ENCODE data around the gene SLC2A8.
A peak's percentile ranks its signal among the peaks of the same experiment; 100 is the strongest.

SLC2A8 gene, protein sequence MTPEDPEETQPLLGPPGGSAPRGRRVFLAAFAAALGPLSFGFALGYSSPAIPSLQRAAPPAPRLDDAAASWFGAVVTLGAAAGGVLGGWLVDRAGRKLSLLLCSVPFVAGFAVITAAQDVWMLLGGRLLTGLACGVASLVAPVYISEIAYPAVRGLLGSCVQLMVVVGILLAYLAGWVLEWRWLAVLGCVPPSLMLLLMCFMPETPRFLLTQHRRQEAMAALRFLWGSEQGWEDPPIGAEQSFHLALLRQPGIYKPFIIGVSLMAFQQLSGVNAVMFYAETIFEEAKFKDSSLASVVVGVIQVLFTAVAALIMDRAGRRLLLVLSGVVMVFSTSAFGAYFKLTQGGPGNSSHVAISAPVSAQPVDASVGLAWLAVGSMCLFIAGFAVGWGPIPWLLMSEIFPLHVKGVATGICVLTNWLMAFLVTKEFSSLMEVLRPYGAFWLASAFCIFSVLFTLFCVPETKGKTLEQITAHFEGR

DNA sequence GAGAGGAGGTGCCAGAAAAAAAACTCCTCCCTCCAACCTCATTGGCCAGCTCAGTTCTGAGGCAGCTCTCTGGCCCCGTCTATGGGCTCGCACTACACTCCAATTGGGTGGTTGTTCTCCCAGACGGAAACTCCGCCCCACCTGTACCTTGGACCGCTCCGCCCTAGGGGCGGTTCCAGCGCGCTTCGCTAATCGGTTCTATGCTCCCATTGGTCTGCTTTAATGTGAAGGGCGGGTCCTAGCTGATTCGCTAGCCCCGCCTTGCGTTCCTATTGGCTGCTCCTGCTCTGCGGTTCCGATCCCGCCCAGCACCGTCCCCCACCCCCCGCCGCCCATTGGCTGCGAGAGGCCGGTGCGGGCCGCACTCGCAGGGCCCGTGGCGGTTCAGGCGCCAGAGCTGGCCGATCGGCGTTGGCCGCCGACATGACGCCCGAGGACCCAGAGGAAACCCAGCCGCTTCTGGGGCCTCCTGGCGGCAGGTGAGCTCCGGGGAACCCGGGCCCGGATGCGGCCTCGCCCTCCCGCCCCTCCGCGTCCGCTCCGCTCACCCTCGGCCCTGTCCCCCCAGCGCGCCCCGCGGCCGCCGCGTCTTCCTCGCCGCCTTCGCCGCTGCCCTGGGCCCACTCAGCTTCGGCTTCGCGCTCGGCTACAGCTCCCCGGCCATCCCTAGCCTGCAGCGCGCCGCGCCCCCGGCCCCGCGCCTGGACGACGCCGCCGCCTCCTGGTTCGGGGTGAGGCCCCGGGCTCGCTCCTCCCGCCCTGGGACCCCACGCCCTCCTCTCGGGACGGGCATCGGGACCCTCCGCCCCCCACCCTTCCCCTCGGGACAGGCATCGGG, at the start of gene SLC2A8:
Gene SLC2A8 (plus strand): TSS at position 362 of the 838 bp plus-strand sequence. CDS start 62 bp downstream, at position 424.
- peak; percentile 100 for DNase-seq (ENCODE audit: low read depth, low spot score)

DNA sequence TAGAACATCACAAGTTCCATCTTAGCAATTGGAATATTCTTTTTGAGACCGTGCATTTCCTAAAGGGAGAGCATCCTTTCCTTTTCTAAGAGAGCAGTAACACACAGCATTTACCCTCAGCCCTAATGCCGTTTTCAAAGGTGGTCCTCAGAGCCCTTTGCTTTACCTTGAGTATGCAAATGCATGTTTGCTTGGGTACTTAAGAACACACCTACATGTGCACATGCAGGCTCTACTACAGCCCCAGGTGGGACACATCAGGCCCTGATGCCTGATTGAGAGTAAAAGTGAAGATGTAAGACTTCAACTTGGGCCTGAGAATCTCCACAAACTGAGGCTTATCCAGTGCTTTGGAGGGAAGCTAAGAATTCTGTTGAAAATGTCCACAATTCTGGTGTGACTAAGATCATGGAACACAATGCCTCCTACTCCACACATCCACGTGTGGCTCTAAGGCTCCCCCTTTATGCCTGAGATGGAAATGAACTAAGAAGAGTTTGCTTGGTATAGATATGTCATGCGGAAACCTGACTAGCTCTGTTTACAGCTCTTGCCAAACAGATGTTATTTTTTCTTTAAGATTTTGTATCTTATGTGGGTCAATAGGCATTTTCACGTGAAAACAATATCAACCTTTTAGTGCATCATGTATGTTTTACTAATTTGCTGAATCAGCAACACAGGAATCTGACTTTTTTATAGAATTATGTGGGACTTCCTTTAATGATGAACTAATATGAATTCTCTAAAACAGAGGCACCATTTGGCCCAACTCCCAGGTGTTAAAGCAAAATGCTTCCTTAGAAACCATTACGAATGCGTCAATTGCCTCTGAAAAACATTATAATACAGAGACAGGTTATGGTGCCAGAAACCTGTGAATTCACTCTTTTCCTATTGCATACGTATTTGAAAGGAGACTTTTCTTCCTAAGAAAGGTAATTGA, 48.9 kb upstream of the SLC2A8 start:
- no peak for DNase-seq (ENCODE audit: low read depth, low spot score)

DNA sequence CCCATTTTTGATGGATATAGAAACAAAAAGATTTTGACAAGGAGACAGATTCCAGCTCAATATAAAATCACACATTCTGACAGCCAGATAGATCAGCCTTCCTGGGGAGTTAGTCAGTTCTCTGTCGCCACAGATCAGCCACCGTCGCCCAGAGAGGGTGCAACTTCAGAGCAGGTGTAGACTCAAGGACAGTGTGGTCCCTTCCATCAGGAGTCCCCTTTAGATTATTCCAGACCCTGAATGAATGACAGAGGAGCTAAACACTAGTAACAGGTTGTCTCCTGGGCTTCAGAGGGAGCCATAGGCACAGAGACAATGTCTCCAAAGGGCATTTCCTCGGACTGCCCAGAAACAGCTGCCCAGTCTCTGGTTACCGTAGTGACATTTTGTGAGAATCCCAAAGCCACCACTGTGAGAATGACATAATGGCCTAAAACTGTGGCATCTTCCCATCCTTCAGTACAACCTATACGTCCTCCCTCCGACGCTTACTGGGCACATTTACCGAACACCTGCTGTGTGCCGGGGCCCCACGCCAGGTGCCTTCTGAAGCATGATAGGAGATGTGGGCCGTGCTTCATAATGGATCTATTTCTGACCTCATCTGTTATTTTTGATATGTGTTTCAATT, 47.4 kb upstream of the SLC2A8 start:
- DNase-seq (ENCODE audit: low read depth, low spot score): no peak

DNA sequence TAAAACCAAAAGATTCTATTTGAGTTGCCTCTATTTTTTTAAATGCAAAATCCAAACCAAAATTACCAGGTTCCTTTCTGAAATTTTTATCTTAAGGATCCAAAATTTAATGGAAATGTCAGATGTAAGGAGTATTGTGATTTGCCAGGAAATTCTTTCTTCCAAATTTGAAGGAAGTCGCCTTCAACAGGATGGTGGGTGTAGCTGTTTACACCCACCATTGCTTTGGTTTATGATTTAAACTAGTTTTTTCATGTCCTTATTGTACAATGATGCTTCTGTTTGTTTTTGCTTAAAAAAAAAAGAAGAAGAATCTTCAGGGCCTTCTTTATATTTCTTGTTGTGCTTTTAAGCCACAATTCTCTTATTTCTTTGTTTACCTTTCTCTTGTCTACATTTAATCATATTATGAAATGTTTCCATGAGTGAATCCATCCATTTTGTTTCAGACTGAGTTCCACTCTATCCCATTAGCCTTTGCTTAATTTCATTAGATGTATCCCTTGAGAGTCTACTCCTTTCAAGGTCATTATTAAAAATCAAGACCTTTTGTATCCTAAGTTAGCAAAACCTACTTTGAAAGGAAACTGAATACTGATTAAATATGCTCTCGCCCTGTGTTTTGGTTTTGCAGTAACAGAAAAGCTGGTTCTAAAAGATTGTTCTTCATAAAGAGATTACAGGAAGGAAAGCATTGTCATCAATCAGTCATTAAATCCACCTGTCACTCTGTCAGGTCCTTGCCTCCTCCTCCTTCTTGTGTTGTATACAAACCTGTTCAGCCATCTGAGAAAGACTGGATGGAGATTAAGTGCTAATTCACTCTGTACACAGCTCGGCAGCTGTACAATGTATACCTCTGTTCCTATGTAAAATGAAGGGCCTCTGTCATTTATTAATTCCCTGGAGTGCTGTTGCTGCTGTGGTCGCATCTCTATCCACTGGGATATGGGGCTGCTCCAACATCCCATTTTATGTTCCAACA, 45.5 kb upstream of the SLC2A8 start:
- DNase-seq (ENCODE audit: low read depth, low spot score): no peak

DNA sequence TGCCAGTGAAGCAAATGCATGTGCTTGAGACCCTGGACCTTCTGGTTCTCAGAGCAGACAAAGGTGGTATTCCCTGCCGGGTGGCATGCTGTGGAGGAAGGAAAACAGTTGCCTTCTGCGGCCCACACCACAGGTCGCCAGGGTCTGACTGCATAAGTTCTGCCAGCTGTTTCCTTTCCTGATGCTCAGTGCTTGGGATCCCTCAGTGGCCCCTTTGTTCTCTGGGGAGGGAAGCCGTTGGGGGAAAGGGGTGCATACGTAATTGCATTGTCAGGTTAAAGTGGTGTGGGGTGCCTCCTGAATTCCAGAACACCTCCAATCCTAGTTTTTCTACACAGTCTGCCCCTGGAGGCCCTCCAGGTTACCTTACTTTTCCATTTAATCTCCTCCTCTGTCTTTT, 43.1 kb upstream of the SLC2A8 start:
- DNase-seq (ENCODE audit: low read depth, low spot score): no peak

DNA sequence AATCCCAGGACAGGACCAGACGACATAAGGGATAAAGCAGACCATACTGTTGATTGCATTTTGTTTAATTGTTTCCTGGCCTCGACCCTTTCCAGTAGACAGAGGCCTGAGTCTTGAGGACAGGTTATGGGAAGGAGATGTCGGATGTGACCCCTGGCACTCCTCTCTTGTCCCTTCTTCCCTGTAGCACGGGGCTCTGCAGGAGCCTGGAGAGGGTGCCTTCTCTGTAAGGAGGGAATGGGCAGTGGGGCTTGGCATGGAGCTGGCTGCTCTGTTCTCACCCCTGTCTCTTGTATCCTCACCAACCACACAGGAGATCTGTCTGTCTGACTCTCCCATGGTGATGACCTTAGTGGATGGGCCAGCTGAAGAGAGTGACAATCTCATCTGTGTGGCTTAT, 40.1 kb upstream of the SLC2A8 start:
- no peak for DNase-seq (ENCODE audit: low read depth, low spot score)

DNA sequence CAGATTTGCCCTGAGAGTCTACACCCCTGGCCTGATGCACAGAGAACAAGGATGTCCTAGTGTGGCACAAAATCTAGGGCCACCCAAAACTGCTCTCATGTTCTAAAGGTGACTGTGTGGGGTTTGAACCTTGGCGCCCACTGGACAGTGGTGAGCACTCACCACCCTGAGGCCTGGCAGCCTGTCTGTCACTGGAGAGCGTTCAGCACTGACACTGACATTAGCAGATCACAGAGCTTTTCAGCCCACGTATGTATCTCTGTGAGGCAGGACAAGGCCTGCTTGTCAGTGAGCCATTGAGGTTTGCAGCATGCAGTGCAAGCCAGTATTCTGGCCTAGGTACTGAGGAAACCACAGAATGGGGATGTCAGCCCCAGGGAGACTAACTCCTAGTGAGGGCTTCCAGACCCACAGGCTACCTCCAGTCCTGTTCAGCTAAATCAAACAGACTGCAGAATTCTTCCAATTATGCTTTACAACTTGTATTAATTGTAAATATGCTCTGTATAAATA, 38.9 kb upstream of the SLC2A8 start:
- no peak for DNase-seq (ENCODE audit: low read depth, low spot score)

DNA sequence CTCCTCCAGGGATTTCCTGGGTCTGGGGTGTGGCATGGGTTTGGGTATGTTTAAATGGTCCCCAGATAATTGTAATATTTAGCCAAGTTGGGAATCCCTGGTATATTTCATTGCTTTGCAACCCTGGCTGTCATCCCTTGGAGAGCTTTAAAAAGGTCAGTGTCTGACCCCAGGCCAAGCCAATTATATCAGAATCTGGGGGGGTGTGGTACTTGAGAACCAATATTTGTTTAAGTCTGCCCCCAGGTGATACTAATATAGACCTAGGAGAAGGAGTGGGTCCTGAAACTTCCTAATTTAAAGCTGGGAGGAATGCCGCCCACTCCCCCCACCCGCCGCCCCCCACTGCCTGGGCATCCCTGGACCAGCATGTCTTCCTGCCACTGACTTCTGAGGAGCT, 38.2 kb upstream of the SLC2A8 start:
- no peak for DNase-seq (ENCODE audit: low read depth, low spot score)

DNA sequence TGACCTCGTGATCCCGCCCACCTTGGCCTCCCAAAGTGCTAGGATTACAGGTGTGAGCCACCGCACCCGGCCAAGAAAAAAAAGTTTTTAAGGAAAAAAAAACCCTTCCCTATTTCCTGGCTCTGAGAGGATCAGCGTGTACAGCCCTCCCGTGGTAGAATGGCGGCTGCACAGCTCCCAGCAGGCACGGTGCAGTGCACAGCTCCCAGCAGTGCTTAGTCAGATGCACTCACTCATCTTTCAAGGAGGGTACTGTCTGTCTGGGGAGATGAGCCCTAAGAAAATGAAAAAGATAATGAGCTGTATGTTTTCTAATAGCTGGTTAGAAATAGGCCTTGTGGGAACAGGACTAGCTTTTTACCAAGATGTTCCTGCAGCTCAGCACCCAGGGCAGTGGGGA, 36.7 kb upstream of the SLC2A8 start:
- no peak for DNase-seq (ENCODE audit: low read depth, low spot score)

DNA sequence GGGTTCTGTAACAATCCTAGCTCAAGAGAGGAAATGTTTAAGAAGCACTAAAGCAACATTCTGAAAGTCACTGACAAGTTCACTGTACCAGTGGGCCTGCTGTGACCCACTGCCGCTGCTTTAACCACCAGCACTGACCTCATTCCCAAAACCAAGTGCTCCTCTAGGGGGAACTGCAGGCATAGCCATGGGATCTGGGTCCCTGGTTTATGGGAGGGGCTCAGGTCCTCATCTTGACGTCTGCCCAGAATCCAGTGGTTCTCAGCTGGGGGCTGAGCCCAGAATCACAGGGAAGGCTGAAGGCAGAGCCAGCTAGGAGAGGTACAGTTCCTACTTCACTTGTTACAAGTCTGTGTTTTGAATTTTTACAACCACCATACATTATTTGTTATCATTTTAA, 36.1 kb upstream of the SLC2A8 start:
- peak; percentile 66 for DNase-seq (ENCODE audit: low read depth, low spot score)

DNA sequence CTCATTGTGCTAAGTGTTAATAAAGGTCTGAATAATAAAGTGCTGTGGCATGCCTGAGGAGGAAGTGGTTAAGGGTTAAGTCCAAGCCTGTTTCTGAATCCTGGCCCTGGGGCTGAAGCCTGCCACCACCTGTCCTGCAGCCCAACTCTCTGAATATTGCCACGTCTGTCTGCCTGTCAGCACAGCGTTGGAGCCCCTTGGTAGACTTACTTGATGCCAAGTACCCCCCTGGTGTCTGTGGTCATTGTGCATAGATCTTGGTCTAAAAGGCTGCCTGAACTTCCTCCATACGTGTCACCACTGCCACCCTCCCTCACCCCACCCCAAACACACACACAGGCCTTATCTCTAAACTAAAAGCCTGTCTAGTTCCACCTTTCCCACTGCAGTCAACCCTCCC, 35.4 kb upstream of the SLC2A8 start:
- no peak for DNase-seq (ENCODE audit: low read depth, low spot score)

DNA sequence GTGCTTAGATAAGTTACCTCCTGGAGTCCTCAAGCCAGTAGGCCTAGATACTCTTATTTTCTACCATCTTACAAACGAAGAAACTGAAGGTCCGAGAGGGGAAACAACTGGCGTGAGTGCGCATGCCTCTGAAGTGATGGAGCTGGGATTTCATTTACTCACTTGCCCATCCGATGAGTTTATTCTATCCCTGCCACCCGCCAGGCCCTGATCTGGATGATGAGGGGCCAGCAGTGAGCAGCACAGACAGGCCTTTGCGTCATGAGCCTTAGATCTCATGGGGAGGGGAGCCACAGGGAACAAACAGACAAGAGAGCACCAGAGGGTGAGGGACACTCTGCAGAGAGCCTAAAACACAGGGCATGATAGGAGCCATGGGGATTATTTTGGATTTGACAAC, 34.1 kb upstream of the SLC2A8 start:
- no peak for DNase-seq (ENCODE audit: low read depth, low spot score)

DNA sequence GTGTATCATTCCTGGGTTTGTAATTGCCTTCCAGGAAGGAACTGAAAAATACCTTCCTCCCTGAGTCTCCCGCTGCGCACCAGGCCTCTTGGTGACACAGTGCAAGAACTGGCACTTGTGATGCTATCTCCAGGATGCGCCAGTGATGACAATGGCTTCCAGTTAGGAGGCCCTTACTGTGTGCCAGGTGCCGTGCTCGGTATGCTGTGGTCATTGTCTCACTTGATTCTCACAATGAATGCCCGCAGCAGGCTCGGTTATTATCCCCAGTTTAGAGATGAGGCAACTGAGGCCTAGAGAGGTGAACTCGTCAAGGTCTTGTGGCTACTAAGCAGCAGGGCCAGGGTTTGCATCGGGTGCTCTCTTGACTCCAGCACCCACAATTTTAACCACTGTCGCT, 31.5 kb upstream of the SLC2A8 start:
- DNase-seq (ENCODE audit: low read depth, low spot score): no peak

DNA sequence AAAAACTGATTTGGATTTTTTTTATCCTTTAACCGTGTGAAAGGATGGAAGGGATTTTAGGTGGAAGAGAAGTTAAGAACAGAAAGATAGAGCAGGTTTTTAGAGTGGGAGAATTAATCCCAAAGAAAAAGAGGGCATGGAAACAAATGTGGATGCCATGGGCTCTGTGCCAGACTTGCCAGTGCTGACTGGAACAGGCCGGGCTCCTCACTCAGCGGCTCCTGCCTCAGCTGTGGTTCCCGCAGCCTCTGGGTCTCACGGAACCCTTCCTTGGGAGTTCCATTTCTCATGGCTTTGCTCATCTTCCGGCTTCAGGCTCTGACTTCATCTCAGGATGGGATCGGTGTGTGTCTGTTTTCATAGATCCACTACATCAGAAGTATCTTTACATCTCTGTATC, 30.4 kb upstream of the SLC2A8 start:
- no peak for DNase-seq (ENCODE audit: low read depth, low spot score)

DNA sequence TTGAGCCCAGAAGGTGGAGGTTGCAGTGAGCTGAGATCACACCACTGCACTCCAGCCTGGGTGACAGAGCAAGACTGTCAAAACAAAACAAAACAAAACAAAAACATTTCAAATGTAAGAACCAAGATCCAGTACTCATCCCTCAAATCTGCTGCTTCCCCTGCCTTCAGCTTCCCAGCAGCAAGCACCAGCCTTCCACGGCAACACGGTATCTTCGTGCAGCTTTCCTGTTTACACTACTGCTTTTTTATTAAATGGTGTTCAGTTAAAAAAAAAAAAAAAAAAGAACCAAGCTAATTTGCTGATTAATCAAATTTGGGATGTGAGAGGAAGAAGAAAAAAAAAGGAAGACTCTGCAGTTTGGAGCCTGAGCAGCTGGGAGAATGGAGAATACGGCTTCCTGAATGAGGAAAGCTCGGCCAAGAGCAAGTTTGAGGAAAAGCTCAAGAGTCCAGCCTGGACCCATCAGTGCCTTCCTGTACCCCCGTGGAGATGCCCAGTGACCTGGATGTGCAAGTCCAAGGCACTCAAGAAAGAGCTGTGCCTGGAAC, 28.0 kb upstream of the SLC2A8 start:
- no peak for DNase-seq (ENCODE audit: low read depth, low spot score)

DNA sequence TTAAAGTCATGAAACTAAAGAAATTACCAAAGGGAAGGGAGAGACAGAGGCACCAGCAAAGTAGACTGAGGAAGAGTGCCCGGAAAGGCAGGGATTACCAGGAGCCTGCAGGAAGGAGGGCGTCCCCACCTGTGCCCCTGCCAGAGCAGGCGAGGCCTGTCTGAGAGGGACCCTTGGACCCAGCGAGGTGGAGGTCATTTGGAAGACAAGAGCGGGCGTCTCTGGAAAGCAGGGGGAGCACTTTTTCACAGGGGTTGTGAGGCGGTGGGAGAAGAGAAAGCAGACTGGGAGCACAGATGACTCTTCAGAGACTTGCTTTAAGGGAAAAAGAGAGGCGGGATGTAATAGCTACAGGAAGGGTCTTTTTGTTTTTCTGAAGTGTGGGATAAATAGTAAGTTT, 27.5 kb upstream of the SLC2A8 start:
- DNase-seq (ENCODE audit: low read depth, low spot score): no peak

DNA sequence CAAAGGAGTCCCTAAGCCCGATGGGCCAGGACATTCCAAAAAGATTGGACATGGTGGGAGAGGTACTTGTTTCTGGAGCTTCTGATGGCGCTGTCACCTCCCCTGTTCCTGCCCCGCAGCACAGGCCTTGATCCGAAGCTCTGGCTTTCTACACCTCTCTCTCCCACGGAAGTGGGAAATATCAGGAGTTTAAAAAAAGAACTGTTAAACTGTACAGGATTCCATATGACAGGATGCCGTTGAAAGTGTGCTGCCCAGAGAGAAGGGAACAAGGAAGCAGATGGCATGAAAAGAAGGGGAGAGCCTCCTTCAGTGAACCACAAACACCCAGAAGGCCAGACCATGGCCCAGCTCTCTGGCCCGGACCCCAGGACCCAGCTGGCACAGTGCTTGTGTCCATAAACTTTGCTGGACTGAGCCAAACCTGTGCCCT, 26.8 kb upstream of the SLC2A8 start:
- no peak for DNase-seq (ENCODE audit: low read depth, low spot score)

DNA sequence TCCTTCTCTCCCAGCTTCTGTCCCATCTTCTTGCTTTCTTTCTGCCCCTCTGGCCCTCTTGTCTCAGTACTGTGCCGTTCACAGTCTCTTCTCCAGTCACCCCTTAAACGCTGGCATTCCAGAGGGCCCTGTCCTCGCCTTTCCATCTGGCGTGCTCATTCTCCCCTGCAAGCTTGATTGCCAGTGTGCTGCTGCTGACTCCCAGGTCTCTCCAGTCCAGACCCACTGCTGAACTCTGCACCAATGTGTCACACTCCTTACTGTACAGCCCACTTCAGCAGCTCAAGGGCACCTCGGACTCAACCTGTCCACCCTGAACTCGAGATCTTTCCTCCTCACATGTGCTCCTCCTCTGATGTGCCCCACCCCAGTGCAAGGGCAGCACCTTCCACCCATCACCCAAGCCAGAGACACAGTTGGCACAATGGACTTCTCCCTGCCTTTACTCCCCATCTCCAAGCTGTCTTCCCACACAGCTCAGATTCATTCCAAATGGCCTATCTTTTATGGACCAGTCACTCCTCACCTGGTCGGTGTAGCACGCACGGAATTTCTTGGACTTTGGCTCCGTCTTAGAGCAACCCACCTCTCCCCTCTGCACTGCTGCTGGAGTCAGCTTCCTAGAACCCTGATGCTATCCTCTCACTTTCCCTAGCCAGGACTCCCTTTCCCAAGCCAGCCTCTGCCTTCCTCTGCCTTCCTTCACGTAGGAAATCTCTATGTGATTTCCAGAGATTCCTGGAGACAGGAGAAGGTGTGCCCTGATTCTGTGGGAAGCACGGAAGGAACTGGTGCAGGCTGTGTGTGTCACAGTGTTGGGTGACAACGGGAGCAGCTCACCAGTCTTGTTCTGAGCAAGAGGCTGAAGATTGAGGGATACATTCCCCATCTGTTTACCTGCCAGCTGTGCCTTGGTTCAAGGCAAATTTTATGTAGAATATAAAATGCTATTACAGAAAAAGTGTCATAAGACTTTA, 26.0 kb upstream of the SLC2A8 start:
- no peak for DNase-seq (ENCODE audit: low read depth, low spot score)

Data from ELF-1 (cell line).